Fibroblast of lung (primary cell): Measurements from ENCODE around the gene FGF1. TPM values are rescaled to one million over a fixed set of nuclear protein-coding genes. Genes with fewer than 3 reads are reported as not detected.
A peak's percentile ranks its signal among the peaks of the same experiment; 100 is the strongest.

ENCODE experiments used
- DNase-seq, 2 donors: peaks; one replicate each; pipeline versions ENCODE4 v3.0.0 to v3.0.0-alpha.2; 2010; ENCODE audit warnings: low read depth in 2 of 2
- H2AFZ ChIP-seq: 2 replicates; pipeline ENCODE4 v1.5.1; 2012; ENCODE audit warnings: low read length, control low read depth, inconsistent platforms
- H3K27ac ChIP-seq: 2 replicates; pipeline ENCODE4 v1.5.1; 2011; ENCODE audit warnings: low read length, control low read depth; ENCODE audit not compliant: insufficient read depth
- H3K27me3 ChIP-seq: 2 replicates; pipeline ENCODE4 v1.5.1; 2011; ENCODE audit warnings: mild to moderate bottlenecking, low read length; ENCODE audit not compliant: control insufficient read depth, insufficient read depth
- H3K36me3 ChIP-seq: 2 replicates; pipeline ENCODE4 v1.5.1; 2011; ENCODE audit warnings: low read length; ENCODE audit not compliant: control insufficient read depth, insufficient read depth
- H3K4me1 ChIP-seq: 2 replicates; pipeline ENCODE4 v1.5.1; 2011; ENCODE audit warnings: low read length; ENCODE audit not compliant: control insufficient read depth, insufficient read depth; ENCODE audit errors: extremely low read depth
- H3K4me2 ChIP-seq: 2 replicates; pipeline ENCODE4 v1.5.1; 2011; ENCODE audit warnings: low read length, control low read depth; ENCODE audit not compliant: insufficient read depth; ENCODE audit errors: extremely low read depth
- H3K4me3 ChIP-seq, 4 experiments: fragments of 200-600 bp in 1 of 4; sonication (generic) in 1 of 4; replicated peaks in 1 of 4; 2 replicates each; pipeline ENCODE4 v1.5.1; 2011 to 2016; ENCODE audit warnings: low read length in 4 of 4, low read depth in 3 of 4, mild to moderate bottlenecking in 3 of 4, control low read depth in 2 of 4, inconsistent platforms in 1 of 4, mixed read lengths in 1 of 4; ENCODE audit not compliant: insufficient read depth in 1 of 4; ENCODE audit errors: control extremely low read depth in 1 of 4
- H3K79me2 ChIP-seq: 2 replicates; pipeline ENCODE4 v1.5.1; 2012; ENCODE audit warnings: mild to moderate bottlenecking, low read length, inconsistent platforms; ENCODE audit not compliant: control insufficient read depth, insufficient read depth
- H3K9ac ChIP-seq: 2 replicates; pipeline ENCODE4 v1.5.1; 2011; ENCODE audit warnings: mild to moderate bottlenecking, low read length, control low read depth; ENCODE audit not compliant: insufficient read depth
- H3K9me3 ChIP-seq: 2 replicates; pipeline ENCODE4 v1.5.1; 2012; ENCODE audit warnings: low read depth, low read length; ENCODE audit not compliant: control insufficient read depth, insufficient read depth
- H4K20me1 ChIP-seq: 2 replicates; pipeline ENCODE4 v1.5.1; 2011; ENCODE audit warnings: low read length; ENCODE audit not compliant: control insufficient read depth, insufficient read depth; ENCODE audit errors: extremely low read depth
- EZH2 ChIP-seq: IDR thresholded peaks from 2 replicates; pipeline ENCODE4 v1.5.1; 2012; ENCODE audit warnings: low read length, control low read depth, mild to moderate bottlenecking; ENCODE audit errors: missing control alignments
- polyA plus RNA-seq, 2 donors: library from polyadenylated mRNA; depleted of rRNA in 1 of 2; stranded (reverse) in 1 of 2; unstranded in 1 of 2; fragments of >200 nt; gene quantifications; 2 replicates each; pipeline ENCODE4 v1.2.1, GENCODE V29; 2011 to 2012; ENCODE audit warnings: missing spikeins in 1 of 2
- total RNA-seq: library from RNA; depleted of rRNA; stranded (reverse); fragments of >200 nt; gene quantifications from 2 replicates; pipeline ENCODE4 v1.2.1, GENCODE V29; 2014
- TF ChIP-seq, protein P1 (sequence below), 2 donors: IDR thresholded peaks in 1 of 2; conservative IDR thresholded peaks in 1 of 2; 1 replicate in 1 of 2; 2 replicates in 1 of 2; pipeline ENCODE4 v1.5.1; 2011 to 2012; ENCODE audit warnings: low read length in 2 of 2, control low read depth in 1 of 2, inconsistent platforms in 1 of 2, low read depth in 1 of 2, mild to moderate bottlenecking in 1 of 2

FGF1 gene
- total and polyA plus RNA-seq, 2 donors (not counting 1 experiment from before 2014, with no cell fraction given), result 3.5 to 17.7 TPM

DNA sequence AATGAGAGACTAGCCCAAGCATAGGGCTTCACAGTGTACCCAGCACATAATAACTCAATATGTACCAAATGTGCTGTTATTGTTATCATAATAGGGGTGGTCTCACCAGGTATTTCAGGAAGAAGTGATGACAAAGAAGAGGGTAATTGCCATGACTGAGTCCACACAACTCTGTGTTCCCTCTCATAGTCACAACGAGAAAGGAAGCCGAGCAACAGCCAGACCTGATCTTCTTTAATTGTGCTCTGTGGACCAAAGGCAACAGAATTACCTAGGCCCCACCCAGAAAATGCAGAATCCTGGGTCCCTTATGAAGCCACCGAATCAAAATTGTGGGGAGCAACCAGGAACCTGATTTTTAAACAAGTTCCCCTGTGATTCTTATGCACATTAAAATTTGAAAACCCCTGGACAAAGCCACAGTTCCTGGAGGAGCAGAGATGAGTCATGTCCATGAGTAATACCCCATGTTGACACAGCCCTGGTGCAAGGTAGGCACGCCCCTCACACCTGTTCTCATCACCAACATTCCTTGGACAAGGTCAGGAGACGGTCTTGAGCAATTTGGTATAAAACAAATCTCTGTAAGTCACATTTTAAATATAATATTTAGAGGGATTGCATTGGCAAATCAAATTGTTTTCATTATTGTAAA is 5.2 kb downstream of the FGF1 start:
- Histone ChIP-seq H3K79me2 (no peaks in the 10 kb centered on the region), H3K4me2 (no peak overlapping the region), H3K27me3 (no peaks in the 10 kb centered on the region), H2AFZ (no peak overlapping the region), H3K4me1 (peaks cover 13% of the 10 kb centered on the region), H3K27ac (no peak overlapping the region), H4K20me1 (no peaks in the 10 kb centered on the region), H3K9me3 (no peaks in the 10 kb centered on the region), H3K9ac (no peak overlapping the region), H3K4me3 (no peak overlapping the region), H3K36me3 (no peaks in the 10 kb centered on the region)
- TF ChIP-seq, protein P1, sequence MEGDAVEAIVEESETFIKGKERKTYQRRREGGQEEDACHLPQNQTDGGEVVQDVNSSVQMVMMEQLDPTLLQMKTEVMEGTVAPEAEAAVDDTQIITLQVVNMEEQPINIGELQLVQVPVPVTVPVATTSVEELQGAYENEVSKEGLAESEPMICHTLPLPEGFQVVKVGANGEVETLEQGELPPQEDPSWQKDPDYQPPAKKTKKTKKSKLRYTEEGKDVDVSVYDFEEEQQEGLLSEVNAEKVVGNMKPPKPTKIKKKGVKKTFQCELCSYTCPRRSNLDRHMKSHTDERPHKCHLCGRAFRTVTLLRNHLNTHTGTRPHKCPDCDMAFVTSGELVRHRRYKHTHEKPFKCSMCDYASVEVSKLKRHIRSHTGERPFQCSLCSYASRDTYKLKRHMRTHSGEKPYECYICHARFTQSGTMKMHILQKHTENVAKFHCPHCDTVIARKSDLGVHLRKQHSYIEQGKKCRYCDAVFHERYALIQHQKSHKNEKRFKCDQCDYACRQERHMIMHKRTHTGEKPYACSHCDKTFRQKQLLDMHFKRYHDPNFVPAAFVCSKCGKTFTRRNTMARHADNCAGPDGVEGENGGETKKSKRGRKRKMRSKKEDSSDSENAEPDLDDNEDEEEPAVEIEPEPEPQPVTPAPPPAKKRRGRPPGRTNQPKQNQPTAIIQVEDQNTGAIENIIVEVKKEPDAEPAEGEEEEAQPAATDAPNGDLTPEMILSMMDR (conservative IDR thresholded peaks at IDR 0.05 in 1 of 2, IDR thresholded peaks at IDR 0.05 in 1 of 2; ENCODE audit: low read depth in 1 of 2, low read length in 2 of 2), result no peak
- no peak for TF ChIP-seq EZH2
- peak; percentile 50 to 77 for DNase-seq

DNA sequence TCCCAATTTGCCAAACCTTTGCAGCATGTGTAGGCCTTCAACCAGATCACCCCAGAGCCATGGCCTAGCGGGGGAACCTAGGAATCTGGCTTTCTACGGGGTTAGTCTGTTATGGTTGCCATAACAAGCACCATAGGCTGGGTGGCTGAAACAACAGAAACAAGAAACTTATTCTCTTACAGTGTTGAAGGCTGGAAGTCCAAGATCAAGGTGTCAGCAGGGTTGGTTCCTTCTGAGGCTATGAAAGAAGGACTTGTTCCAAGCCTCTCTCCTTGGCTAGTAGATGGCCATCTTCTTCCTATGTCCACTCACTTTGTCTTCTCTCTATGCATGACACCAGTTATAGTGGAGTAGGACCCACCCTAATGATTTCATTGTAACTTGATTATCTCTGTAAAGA is 6.1 kb downstream of the FGF1 start:
- Histone ChIP-seq H3K9ac (no peak overlapping the region), H2AFZ (no peak overlapping the region), H3K4me3 (no peak overlapping the region), H3K36me3 (no peaks in the 10 kb centered on the region), H3K27ac (no peak overlapping the region), H3K4me1 (peaks cover 7% of the 10 kb centered on the region), H3K27me3 (no peaks in the 10 kb centered on the region), H3K9me3 (no peaks in the 10 kb centered on the region), H3K4me2 (no peak overlapping the region), H4K20me1 (no peaks in the 10 kb centered on the region), H3K79me2 (no peaks in the 10 kb centered on the region)
- DNase-seq, result no peak
- TF ChIP-seq EZH2, result no peak
- TF ChIP-seq, protein P1 (conservative IDR thresholded peaks at IDR 0.05 in 1 of 2, IDR thresholded peaks at IDR 0.05 in 1 of 2; ENCODE audit: low read depth in 1 of 2, low read length in 2 of 2), result no peak

DNA sequence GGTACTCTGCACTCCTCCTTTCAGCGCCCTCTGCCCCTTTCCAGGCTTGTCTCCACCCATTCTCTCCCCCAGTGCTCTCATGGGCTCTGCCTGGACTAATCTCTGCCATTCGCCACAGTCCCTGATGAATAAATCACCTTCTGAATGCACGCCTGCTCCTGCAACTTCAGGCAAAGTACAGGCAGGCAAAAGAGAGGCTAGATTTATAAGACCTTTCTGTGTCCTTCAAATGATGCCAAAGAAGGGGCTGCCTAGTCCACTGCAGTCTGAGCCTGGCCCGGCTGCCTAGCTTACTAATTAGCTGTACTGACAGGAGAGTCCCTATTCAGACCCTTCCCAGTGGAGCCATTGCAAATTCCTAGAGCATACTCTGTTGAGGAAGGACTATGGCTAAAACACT is 7.4 kb downstream of the FGF1 start:
- no peaks in the 10 kb centered on the region for H4K20me1 ChIP-seq
- no peak overlapping the region for H3K9ac ChIP-seq
- peaks cover 6% of the 10 kb centered on the region for H3K4me1 ChIP-seq
- no peak overlapping the region for H3K27ac ChIP-seq
- no peaks in the 10 kb centered on the region for H3K79me2 ChIP-seq
- no peak overlapping the region for H3K4me3 ChIP-seq
- no peak for TF ChIP-seq EZH2
- TF ChIP-seq, protein P1 (conservative IDR thresholded peaks at IDR 0.05 in 1 of 2, IDR thresholded peaks at IDR 0.05 in 1 of 2; ENCODE audit: low read depth in 1 of 2, low read length in 2 of 2), result no peak
- no peak for DNase-seq
- no peaks in the 10 kb centered on the region for H3K36me3 ChIP-seq
- H2AFZ ChIP-seq, result no peak overlapping the region
- no peaks in the 10 kb centered on the region for H3K9me3 ChIP-seq
- H3K27me3 ChIP-seq, result no peaks in the 10 kb centered on the region
- no peak overlapping the region for H3K4me2 ChIP-seq
